Measurements from ENCODE around the gene PCDH1.

- no peak for TF ChIP-seq CTCF (IDR thresholded peaks at IDR 0.05; ENCODE audit: insufficient read depth, low read length, poor library complexity, severe bottlenecking)
- TF ChIP-seq EZH2phosphoT487 (conservative IDR thresholded peaks at IDR 0.05; ENCODE audit: low read length), result 0 out of 2 replicates have a peak, but pooled peaks have one; percentile 39
Observed at GRCh38 chr5:141849415-141850243, 28.6 kb downstream of the PCDH1 start.
